Epithelial cell of proximal tubule (primary cell): ENCODE data around the gene CPA5. TPM values are rescaled to one million over a fixed set of nuclear protein-coding genes. Genes with fewer than 3 reads are reported as not detected.

Experiments used
- DNase-seq: peaks from one replicate; pipeline ENCODE4 v3.0.0-alpha.2; 2011; ENCODE audit warnings: low read depth
- H3K4me3 ChIP-seq: 2 replicates; pipeline ENCODE4 v1.5.1; 2011; ENCODE audit warnings: low read depth, mild to moderate bottlenecking, low read length
- total RNA-seq: library from RNA; depleted of rRNA; stranded (reverse); fragments of >200 nt; gene quantifications from 2 replicates; pipeline ENCODE4 v1.2.3, GENCODE V29; 2015
- TF ChIP-seq, protein P1 (sequence below): conservative IDR thresholded peaks from 2 replicates; pipeline ENCODE4 v1.5.1; 2012; ENCODE audit warnings: low read depth, mild to moderate bottlenecking, low read length

The CPA5 gene
- total RNA-seq, 1 donor from 2014 or later: 0.12 TPM

GRCh38 chr7:130384841-130385599 is 40.4 kb downstream of the CPA5 start:
- TF ChIP-seq, protein P1, sequence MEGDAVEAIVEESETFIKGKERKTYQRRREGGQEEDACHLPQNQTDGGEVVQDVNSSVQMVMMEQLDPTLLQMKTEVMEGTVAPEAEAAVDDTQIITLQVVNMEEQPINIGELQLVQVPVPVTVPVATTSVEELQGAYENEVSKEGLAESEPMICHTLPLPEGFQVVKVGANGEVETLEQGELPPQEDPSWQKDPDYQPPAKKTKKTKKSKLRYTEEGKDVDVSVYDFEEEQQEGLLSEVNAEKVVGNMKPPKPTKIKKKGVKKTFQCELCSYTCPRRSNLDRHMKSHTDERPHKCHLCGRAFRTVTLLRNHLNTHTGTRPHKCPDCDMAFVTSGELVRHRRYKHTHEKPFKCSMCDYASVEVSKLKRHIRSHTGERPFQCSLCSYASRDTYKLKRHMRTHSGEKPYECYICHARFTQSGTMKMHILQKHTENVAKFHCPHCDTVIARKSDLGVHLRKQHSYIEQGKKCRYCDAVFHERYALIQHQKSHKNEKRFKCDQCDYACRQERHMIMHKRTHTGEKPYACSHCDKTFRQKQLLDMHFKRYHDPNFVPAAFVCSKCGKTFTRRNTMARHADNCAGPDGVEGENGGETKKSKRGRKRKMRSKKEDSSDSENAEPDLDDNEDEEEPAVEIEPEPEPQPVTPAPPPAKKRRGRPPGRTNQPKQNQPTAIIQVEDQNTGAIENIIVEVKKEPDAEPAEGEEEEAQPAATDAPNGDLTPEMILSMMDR: no peak
- no peak for DNase-seq
- no peak overlapping the region for H3K4me3 ChIP-seq

DNA sequence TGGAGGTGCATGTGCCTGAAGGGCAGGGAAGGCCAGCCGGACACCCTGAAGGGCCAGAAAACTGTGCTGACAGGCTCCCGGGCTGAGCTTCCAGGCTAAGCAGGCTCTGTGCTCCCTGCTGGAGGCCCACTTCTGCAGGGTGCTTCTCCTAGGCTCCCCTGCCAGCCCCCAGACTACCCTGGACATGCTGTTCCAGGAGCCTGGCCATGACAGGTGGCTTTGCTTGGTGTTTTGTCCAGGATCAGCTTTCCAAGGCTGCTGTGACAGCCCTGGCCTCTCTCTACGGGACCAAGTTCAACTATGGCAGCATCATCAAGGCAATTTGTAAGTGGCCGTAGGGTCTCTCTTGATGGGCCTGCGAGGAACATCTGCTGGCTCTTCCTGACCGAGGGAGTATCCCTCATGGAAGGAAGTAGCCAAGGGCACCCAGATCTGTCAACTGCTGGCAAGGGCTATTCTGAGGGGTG is 41.0 kb downstream of the CPA5 start:
- DNase-seq: no peak
- TF ChIP-seq, protein P1: no peak
- no peak overlapping the region for H3K4me3 ChIP-seq

DNA sequence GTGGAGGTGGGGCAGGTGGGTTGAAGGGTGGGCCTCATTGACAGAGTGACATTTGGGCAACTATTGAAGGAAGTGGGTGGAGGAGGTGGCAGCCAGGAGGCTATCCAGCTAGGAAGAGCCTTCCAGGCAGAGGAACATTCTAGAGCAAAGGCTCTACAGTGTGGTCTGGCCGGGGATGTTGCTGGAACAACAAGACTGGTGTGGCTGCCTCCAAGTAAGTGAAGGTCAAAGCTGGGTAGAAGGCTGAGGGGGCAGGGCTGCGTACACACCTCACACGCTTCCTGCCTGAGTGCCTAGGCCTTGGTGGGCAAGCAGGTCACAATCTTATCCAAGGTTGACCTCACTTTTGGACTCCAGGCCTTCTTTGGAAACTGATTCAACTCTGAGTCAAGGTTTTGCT is 42.3 kb downstream of the CPA5 start:
- TF ChIP-seq, protein P1: no peak
- H3K4me3 ChIP-seq: no peak overlapping the region
- no peak for DNase-seq

GRCh38 chr7:130387306-130387627 is 42.7 kb downstream of the CPA5 start:
- TF ChIP-seq, protein P1: no peak
- no peak for DNase-seq
- H3K4me3 ChIP-seq: no peak overlapping the region

DNA sequence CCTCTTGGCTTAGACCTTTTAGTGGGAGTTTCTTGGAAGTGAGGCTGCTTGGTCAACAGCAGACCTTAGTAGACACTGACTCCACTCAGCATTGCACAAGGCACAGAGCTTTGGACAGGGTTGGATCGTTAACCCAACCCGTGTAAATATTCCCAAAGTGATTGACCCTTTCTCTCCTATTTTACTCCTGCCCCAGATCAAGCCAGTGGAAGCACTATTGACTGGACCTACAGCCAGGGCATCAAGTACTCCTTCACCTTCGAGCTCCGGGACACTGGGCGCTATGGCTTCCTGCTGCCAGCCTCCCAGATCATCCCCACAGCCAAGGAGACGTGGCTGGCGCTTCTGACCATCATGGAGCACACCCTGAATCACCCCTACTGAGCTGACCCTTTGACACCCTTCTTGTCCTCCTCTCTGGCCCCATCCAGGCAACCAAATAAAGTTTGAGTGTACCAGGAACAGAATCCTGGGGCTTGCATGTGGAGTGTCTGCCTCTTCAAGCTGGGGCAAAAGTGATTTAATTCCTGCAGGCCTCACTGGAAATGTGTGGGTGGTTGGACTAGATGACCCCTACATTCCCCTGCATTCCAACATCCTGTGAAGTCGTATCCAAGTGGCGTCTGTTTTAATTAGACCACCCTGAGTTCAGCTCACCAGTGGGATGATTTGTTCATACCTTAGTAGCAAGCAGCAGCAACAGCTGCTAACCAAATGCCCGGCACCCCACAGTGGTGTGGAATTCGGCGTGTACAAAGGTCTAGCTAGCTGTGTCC is 43.2 kb downstream of the CPA5 start:
- TF ChIP-seq, protein P1: no peak
- DNase-seq: no peak
- no peak overlapping the region for H3K4me3 ChIP-seq

- no peak for DNase-seq
- TF ChIP-seq, protein P1: no peak
- H3K4me3 ChIP-seq: no peak overlapping the region
Observed at GRCh38 chr7:130388671-130389070, 44.1 kb downstream of the CPA5 start.
